Gastroesophageal sphincter (tissue), 3 donors: ENCODE results near the gene PRKCZ.

ENCODE experiments used
- EP300 ChIP-seq: sonication (generic); formaldehyde crosslinking; IDR thresholded peaks from one replicate; pipeline ENCODE4 v1.6.1; 2017; ENCODE audit warnings: antibody characterized with exemption, mild to moderate bottlenecking
- POLR2A ChIP-seq, 2 donors: fragments of 450-650 bp; IDR thresholded peaks; one replicate each; pipeline ENCODE4 v1.6.1; 2017; ENCODE audit warnings: antibody characterized with exemption in 2 of 2, mild to moderate bottlenecking in 2 of 2, moderate library complexity in 1 of 2
- POLR2AphosphoS5 ChIP-seq: sonication (generic); formaldehyde crosslinking; IDR thresholded peaks from one replicate; pipeline ENCODE4 v1.6.1; 2017; ENCODE audit warnings: antibody characterized with exemption
- TF ChIP-seq, protein P1 (sequence below), 4 experiments: fragments of 200-600 bp in 2 of 4; fragments of 450-650 bp in 2 of 4; sonication (generic) in 1 of 4; IDR thresholded peaks; one replicate each; pipeline ENCODE4 v1.5.1; 2017 to 2019; ENCODE audit warnings: antibody characterized with exemption in 4 of 4, mild to moderate bottlenecking in 2 of 4, moderate library complexity in 2 of 4

- TF ChIP-seq, protein P1, sequence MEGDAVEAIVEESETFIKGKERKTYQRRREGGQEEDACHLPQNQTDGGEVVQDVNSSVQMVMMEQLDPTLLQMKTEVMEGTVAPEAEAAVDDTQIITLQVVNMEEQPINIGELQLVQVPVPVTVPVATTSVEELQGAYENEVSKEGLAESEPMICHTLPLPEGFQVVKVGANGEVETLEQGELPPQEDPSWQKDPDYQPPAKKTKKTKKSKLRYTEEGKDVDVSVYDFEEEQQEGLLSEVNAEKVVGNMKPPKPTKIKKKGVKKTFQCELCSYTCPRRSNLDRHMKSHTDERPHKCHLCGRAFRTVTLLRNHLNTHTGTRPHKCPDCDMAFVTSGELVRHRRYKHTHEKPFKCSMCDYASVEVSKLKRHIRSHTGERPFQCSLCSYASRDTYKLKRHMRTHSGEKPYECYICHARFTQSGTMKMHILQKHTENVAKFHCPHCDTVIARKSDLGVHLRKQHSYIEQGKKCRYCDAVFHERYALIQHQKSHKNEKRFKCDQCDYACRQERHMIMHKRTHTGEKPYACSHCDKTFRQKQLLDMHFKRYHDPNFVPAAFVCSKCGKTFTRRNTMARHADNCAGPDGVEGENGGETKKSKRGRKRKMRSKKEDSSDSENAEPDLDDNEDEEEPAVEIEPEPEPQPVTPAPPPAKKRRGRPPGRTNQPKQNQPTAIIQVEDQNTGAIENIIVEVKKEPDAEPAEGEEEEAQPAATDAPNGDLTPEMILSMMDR (IDR thresholded peaks at IDR 0.05): no peak
- TF ChIP-seq POLR2A (IDR thresholded peaks at IDR 0.05) (no peak), POLR2AphosphoS5 (no peak), EP300 (no peak)
These were observed 63.5 kb downstream of the PRKCZ start for GRCh38 chr1:2113620-2114135.
